GM23338 (cell line): Measurements from ENCODE around the gene PRR11.

Experiments
- CREB1 ChIP-seq: fragments of 250-450 bp; sonication (Bioruptor Pico); IDR thresholded peaks from 2 replicates; pipeline ENCODE4 v1.5.0; 2020; ENCODE audit warnings: low read depth, mild to moderate bottlenecking, moderate library complexity
- EZH2 ChIP-seq: fragments of 200-600 bp; sonication (generic); IDR thresholded peaks from one replicate; pipeline ENCODE4 v1.8.0; 2017; ENCODE audit warnings: antibody characterized with exemption, mild to moderate bottlenecking, low read depth; ENCODE audit not compliant: unreplicated experiment
- EZH2phosphoT487 ChIP-seq: fragments of 200-600 bp; sonication (generic); IDR thresholded peaks from one replicate; pipeline ENCODE4 v1.8.1; 2018; ENCODE audit warnings: antibody characterized with exemption; ENCODE audit not compliant: unreplicated experiment
- JUNB ChIP-seq: IDR thresholded peaks from one replicate; pipeline ENCODE4 v1.6.1; 2016; ENCODE audit warnings: antibody characterized with exemption; ENCODE audit not compliant: unreplicated experiment
- POLR2AphosphoS5 ChIP-seq: IDR thresholded peaks from 2 replicates; pipeline ENCODE4 v1.6.1; 2016; ENCODE audit warnings: antibody characterized with exemption, low read depth
- STAT1 ChIP-seq: IDR thresholded peaks from one replicate; pipeline ENCODE4 v1.6.1; 2016; ENCODE audit warnings: antibody characterized with exemption; ENCODE audit not compliant: unreplicated experiment
- ZNF114 ChIP-seq: fragments of 250-450 bp; sonication (Bioruptor Pico); IDR thresholded peaks from 2 replicates; pipeline ENCODE4 v1.5.0; 2020; ENCODE audit warnings: mild to moderate bottlenecking, moderate library complexity
- ZNF331 ChIP-seq: fragments of 250-450 bp; sonication (Bioruptor Pico); IDR thresholded peaks from 2 replicates; pipeline ENCODE4 v1.5.0; 2020; ENCODE audit warnings: low read depth, mild to moderate bottlenecking, moderate library complexity
- TF ChIP-seq, protein P1 (sequence below), 2 experiments: fragments of 200-600 bp in 1 of 2; sonication (generic) in 1 of 2; conservative IDR thresholded peaks; 2 replicates each; pipeline versions ENCODE4 v1.5.1 to v1.6.1; 2016 to 2017; ENCODE audit warnings: antibody characterized with exemption in 2 of 2, low read depth in 2 of 2, mild to moderate bottlenecking in 2 of 2, moderate library complexity in 1 of 2
- TF ChIP-seq, protein P2 (sequence below): IDR thresholded peaks from one replicate; pipeline ENCODE4 v1.6.1; 2018; ENCODE audit warnings: antibody characterized with exemption; ENCODE audit not compliant: unreplicated experiment
- TF ChIP-seq, protein P3 (sequence below): IDR thresholded peaks from 2 replicates; pipeline ENCODE4 v1.6.1; 2016; ENCODE audit warnings: antibody characterized with exemption

DNA sequence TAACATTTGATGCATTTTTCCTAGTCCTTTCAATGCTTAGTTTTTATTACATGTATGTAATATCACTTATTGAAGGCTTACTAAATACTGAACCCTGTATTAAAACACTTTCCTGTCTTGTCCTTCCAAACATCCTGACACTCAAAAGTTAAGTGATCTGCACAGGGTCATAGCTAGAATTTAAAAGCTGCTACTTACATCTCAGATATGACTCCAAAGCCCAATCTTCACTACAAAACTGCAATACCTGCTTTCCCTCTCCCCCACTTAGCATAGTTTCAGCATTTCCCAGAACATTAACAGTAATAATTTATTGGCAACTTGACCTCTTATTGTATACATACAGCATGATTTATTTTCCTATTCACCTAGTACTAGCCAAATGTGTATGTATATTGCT, 44.6 kb upstream of the PRR11 start:
- TF ChIP-seq, protein P1, sequence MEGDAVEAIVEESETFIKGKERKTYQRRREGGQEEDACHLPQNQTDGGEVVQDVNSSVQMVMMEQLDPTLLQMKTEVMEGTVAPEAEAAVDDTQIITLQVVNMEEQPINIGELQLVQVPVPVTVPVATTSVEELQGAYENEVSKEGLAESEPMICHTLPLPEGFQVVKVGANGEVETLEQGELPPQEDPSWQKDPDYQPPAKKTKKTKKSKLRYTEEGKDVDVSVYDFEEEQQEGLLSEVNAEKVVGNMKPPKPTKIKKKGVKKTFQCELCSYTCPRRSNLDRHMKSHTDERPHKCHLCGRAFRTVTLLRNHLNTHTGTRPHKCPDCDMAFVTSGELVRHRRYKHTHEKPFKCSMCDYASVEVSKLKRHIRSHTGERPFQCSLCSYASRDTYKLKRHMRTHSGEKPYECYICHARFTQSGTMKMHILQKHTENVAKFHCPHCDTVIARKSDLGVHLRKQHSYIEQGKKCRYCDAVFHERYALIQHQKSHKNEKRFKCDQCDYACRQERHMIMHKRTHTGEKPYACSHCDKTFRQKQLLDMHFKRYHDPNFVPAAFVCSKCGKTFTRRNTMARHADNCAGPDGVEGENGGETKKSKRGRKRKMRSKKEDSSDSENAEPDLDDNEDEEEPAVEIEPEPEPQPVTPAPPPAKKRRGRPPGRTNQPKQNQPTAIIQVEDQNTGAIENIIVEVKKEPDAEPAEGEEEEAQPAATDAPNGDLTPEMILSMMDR (conservative IDR thresholded peaks at IDR 0.05; ENCODE audit: low read depth in 2 of 2), result no peak
- TF ChIP-seq CREB1 (CRISPR knock-in tag), result no peak
- no peak for TF ChIP-seq JUNB
- TF ChIP-seq, protein P2, sequence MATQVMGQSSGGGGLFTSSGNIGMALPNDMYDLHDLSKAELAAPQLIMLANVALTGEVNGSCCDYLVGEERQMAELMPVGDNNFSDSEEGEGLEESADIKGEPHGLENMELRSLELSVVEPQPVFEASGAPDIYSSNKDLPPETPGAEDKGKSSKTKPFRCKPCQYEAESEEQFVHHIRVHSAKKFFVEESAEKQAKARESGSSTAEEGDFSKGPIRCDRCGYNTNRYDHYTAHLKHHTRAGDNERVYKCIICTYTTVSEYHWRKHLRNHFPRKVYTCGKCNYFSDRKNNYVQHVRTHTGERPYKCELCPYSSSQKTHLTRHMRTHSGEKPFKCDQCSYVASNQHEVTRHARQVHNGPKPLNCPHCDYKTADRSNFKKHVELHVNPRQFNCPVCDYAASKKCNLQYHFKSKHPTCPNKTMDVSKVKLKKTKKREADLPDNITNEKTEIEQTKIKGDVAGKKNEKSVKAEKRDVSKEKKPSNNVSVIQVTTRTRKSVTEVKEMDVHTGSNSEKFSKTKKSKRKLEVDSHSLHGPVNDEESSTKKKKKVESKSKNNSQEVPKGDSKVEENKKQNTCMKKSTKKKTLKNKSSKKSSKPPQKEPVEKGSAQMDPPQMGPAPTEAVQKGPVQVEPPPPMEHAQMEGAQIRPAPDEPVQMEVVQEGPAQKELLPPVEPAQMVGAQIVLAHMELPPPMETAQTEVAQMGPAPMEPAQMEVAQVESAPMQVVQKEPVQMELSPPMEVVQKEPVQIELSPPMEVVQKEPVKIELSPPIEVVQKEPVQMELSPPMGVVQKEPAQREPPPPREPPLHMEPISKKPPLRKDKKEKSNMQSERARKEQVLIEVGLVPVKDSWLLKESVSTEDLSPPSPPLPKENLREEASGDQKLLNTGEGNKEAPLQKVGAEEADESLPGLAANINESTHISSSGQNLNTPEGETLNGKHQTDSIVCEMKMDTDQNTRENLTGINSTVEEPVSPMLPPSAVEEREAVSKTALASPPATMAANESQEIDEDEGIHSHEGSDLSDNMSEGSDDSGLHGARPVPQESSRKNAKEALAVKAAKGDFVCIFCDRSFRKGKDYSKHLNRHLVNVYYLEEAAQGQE, result no peak
- no peak for TF ChIP-seq EZH2
- TF ChIP-seq EZH2phosphoT487, result no peak
- TF ChIP-seq STAT1, result no peak
- TF ChIP-seq POLR2AphosphoS5, result no peak
- TF ChIP-seq, protein P3, sequence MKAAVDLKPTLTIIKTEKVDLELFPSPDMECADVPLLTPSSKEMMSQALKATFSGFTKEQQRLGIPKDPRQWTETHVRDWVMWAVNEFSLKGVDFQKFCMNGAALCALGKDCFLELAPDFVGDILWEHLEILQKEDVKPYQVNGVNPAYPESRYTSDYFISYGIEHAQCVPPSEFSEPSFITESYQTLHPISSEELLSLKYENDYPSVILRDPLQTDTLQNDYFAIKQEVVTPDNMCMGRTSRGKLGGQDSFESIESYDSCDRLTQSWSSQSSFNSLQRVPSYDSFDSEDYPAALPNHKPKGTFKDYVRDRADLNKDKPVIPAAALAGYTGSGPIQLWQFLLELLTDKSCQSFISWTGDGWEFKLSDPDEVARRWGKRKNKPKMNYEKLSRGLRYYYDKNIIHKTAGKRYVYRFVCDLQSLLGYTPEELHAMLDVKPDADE, result no peak
- TF ChIP-seq ZNF331, result no peak
- no peak for TF ChIP-seq ZNF114 (CRISPR knock-in tag)
